Measurements from ENCODE around the gene DLG5. TPM values are rescaled to one million over a fixed set of nuclear protein-coding genes. Genes with fewer than 3 reads are reported as not detected.

The DLG5 gene
- total and polyA plus RNA-seq, 10 of the 15 experiments (the other 5 are each of a cell fraction or from before 2014, with no cell fraction given): 0.18 to 6.6 (median 2.7) TPM

DNA sequence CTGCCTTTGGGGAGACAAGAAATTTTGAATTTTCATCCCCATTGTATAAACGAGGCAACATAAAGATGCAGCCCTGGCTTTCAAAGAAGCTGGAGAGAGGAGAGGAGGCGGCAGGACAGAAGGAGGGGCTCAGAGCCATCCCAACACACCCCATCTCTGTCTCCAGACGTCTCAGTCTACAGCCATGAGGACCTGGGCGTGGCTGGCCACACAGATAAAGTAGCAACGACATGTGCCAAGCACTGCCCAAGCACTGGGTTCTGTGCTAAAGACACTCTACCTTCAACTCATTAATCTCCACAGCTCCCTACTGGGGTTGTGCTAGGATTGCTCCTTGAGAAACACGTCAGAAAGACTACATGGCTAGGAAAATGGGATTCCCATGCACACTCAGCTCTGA is 65.2 kb downstream of the DLG5 start:
- intact Hi-C loops (cut with micrococcal nuclease; ENCODE audit: unreplicated experiment) (no loop called here), in situ Hi-C loops (cut with MboI) (no loop called here)
- ATAC-seq: no peak
- CTCF ChIA-PET: interaction anchor here (3.3 kb wide), 1 partner anchor 14 kb away, joined by 10 read pairs; no protein-coding TSS in a partner anchor
- H3K9me3 ChIP-seq (replicated peaks; ENCODE audit: control insufficient read depth, insufficient read depth, low read length): no peaks in the 10 kb centered on the region
- POLR2A ChIA-PET: no interaction called here
- RAD21 ChIA-PET (ENCODE audit: unreplicated experiment): no interaction called here
- no TSS peak for BruUV-seq (replicated peaks)
- H3K79me2 ChIP-seq (ENCODE audit: control insufficient read depth, insufficient read depth, low read length): no peaks in the 10 kb centered on the region
- SMC1A ChIA-PET (ENCODE audit: uncharacterized antibody, unreplicated experiment): no interaction called here
- FAIRE-seq: no peak
- 31% methylated on average over 6 of the region's 6 CpGs for WGBS (ENCODE audit: insufficient coverage, insufficient replicate concordance, low lambda C conversion rate, missing lambda C conversion rate)
- H3K27ac ChIP-seq (ENCODE audit: control insufficient read depth, insufficient read depth): no peak overlapping the region
- H3K4me3 ChIP-seq: no peak overlapping the region
- no peak overlapping the region for H2AFZ ChIP-seq (ENCODE audit: control insufficient read depth, low read depth, low read length)
- no peaks in the 10 kb centered on the region for H3K4me1 ChIP-seq (ENCODE audit: control insufficient read depth, insufficient read depth, low read length)
- H3K9ac ChIP-seq (ENCODE audit: control insufficient read depth, insufficient read depth, low read length): no peak overlapping the region
- H3K36me3 ChIP-seq (ENCODE audit: control insufficient read depth in 2 of 2, insufficient read depth in 2 of 2, low read length in 1 of 2): peaks cover 0 to 1% of the 10 kb centered on the region in 2 experiments; a peak in 2 of 4 replicates
- no peak for DNase-seq (ENCODE audit: low read depth, low spot score)
- H4K20me1 ChIP-seq (ENCODE audit: control insufficient read depth, insufficient read depth): no peaks in the 10 kb centered on the region
- no peaks in the 10 kb centered on the region for H3K27me3 ChIP-seq (replicated peaks in 1 of 2; ENCODE audit: control insufficient read depth in 2 of 2, insufficient read depth in 2 of 2, low read length in 1 of 2)
- no peak overlapping the region for H3K4me2 ChIP-seq (ENCODE audit: control insufficient read depth, insufficient read depth)
- TF ChIP-seq SMAD5 (IDR thresholded peaks at IDR 0.05; ENCODE audit: low read depth) (no peak), ZNF384 (IDR thresholded peaks at IDR 0.05; ENCODE audit: borderline replicate concordance, low read depth, low read length) (no peak), SPI1 (IDR thresholded peaks at IDR 0.05; ENCODE audit: borderline replicate concordance, insufficient read depth, low read depth, low read length) (no peak), ATF7 (IDR thresholded peaks at IDR 0.05; ENCODE audit: low read depth) (no peak), EP300 (IDR thresholded peaks at IDR 0.05; ENCODE audit: borderline replicate concordance in 1 of 2, control insufficient read depth in 1 of 2, low read depth in 2 of 2, low read length in 2 of 2) (no peak), SUZ12 (IDR thresholded peaks at IDR 0.05; ENCODE audit: unreplicated experiment) (no peak), RUNX3 (IDR thresholded peaks at IDR 0.05; ENCODE audit: low read length) (no peak), POLR2AphosphoS5 (IDR thresholded peaks at IDR 0.05; ENCODE audit: low read length) (no peak)
- TF ChIP-seq, protein P1, sequence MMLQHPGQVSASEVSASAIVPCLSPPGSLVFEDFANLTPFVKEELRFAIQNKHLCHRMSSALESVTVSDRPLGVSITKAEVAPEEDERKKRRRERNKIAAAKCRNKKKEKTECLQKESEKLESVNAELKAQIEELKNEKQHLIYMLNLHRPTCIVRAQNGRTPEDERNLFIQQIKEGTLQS (IDR thresholded peaks at IDR 0.05; ENCODE audit: borderline replicate concordance, extremely low read depth, low read depth, low read length): no peak
- TF ChIP-seq, protein P2, sequence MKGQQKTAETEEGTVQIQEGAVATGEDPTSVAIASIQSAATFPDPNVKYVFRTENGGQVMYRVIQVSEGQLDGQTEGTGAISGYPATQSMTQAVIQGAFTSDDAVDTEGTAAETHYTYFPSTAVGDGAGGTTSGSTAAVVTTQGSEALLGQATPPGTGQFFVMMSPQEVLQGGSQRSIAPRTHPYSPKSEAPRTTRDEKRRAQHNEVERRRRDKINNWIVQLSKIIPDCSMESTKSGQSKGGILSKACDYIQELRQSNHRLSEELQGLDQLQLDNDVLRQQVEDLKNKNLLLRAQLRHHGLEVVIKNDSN (IDR thresholded peaks at IDR 0.05; ENCODE audit: borderline replicate concordance, extremely low read length, insufficient read depth, low read depth, low read length): no peak
- TF ChIP-seq, protein P3, sequence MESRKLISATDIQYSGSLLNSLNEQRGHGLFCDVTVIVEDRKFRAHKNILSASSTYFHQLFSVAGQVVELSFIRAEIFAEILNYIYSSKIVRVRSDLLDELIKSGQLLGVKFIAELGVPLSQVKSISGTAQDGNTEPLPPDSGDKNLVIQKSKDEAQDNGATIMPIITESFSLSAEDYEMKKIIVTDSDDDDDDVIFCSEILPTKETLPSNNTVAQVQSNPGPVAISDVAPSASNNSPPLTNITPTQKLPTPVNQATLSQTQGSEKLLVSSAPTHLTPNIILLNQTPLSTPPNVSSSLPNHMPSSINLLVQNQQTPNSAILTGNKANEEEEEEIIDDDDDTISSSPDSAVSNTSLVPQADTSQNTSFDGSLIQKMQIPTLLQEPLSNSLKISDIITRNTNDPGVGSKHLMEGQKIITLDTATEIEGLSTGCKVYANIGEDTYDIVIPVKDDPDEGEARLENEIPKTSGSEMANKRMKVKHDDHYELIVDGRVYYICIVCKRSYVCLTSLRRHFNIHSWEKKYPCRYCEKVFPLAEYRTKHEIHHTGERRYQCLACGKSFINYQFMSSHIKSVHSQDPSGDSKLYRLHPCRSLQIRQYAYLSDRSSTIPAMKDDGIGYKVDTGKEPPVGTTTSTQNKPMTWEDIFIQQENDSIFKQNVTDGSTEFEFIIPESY (IDR thresholded peaks at IDR 0.05): no peak
- TF ChIP-seq, protein P4, sequence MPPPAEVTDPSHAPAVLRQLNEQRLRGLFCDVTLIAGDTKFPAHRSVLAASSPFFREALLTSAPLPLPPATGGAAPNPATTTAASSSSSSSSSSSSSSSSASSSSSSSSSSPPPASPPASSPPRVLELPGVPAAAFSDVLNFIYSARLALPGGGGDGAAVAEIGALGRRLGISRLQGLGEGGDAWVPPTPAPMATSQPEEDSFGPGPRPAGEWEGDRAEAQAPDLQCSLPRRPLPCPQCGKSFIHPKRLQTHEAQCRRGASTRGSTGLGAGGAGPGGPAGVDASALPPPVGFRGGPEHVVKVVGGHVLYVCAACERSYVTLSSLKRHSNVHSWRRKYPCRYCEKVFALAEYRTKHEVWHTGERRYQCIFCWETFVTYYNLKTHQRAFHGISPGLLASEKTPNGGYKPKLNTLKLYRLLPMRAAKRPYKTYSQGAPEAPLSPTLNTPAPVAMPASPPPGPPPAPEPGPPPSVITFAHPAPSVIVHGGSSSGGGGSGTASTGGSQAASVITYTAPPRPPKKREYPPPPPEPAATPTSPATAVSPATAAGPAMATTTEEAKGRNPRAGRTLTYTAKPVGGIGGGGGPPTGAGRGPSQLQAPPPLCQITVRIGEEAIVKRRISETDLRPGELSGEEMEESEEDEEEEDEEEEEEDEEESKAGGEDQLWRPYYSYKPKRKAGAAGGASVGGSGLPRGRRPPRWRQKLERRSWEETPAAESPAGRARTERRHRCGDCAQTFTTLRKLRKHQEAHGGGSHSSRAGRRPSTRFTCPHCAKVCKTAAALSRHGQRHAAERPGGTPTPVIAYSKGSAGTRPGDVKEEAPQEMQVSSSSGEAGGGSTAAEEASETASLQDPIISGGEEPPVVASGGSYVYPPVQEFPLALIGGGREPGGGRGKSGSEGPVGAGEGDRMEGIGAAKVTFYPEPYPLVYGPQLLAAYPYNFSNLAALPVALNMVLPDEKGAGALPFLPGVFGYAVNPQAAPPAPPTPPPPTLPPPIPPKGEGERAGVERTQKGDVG (CRISPR knock-in tag; IDR thresholded peaks at IDR 0.05): no peak
- TF ChIP-seq, protein P5, sequence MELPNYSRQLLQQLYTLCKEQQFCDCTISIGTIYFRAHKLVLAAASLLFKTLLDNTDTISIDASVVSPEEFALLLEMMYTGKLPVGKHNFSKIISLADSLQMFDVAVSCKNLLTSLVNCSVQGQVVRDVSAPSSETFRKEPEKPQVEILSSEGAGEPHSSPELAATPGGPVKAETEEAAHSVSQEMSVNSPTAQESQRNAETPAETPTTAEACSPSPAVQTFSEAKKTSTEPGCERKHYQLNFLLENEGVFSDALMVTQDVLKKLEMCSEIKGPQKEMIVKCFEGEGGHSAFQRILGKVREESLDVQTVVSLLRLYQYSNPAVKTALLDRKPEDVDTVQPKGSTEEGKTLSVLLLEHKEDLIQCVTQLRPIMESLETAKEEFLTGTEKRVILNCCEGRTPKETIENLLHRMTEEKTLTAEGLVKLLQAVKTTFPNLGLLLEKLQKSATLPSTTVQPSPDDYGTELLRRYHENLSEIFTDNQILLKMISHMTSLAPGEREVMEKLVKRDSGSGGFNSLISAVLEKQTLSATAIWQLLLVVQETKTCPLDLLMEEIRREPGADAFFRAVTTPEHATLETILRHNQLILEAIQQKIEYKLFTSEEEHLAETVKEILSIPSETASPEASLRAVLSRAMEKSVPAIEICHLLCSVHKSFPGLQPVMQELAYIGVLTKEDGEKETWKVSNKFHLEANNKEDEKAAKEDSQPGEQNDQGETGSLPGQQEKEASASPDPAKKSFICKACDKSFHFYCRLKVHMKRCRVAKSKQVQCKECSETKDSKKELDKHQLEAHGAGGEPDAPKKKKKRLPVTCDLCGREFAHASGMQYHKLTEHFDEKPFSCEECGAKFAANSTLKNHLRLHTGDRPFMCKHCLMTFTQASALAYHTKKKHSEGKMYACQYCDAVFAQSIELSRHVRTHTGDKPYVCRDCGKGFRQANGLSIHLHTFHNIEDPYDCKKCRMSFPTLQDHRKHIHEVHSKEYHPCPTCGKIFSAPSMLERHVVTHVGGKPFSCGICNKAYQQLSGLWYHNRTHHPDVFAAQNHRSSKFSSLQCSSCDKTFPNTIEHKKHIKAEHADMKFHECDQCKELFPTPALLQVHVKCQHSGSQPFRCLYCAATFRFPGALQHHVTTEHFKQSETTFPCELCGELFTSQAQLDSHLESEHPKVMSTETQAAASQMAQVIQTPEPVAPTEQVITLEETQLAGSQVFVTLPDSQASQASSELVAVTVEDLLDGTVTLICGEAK (IDR thresholded peaks at IDR 0.05; ENCODE audit: borderline replicate concordance): no peak
